DMS 273 (cell line): Measurements from ENCODE around the gene S100A2.
A peak's percentile ranks its signal among the peaks of the same experiment; 100 is the strongest.
"Not testable (repeated sequence)": the region's sequence is repeated elsewhere in the genome, so short reads cannot be mapped to it uniquely, and the experiment has no call there.

Source experiments
- DNase-seq: peaks from one replicate; lab custom pipeline; 2025; ENCODE audit not compliant: unreplicated experiment; lab: John Stamatoyannopoulos, UW

Gene S100A2

DNA sequence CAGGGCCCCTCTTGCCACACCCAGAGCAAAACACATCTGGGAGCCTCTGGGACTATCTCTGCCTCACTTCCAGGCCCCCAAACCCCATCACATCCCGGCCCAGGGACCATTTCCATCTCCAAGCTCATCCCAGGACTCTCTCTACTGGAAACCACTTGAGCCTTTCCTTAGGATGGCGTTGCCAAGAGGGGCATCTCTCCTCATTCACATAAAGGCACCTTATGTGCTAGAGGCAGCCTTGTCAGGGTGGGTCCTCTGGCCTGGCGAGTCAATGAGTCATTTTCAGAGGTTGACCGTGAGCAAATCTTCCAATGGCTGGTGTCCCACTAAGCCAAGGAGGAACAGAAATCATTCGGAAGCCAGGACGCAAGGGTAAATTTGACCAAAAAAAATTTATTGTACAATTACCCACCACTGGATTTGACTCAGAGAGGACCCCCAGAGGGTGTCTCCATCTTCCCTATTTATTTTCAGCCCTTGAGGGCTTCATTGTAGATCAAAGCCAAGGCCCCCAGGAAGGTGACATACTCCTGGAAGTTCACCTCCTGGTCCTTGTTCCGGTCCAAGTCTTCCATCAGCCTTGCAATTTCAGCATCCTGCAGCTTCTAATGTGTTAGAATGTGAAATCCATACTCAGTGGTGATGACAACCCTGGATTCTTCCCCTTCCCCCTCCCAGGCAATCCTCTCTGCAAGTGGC, 31.3 kb downstream of the S100A2 start:
- DNase-seq = no peak

DNA sequence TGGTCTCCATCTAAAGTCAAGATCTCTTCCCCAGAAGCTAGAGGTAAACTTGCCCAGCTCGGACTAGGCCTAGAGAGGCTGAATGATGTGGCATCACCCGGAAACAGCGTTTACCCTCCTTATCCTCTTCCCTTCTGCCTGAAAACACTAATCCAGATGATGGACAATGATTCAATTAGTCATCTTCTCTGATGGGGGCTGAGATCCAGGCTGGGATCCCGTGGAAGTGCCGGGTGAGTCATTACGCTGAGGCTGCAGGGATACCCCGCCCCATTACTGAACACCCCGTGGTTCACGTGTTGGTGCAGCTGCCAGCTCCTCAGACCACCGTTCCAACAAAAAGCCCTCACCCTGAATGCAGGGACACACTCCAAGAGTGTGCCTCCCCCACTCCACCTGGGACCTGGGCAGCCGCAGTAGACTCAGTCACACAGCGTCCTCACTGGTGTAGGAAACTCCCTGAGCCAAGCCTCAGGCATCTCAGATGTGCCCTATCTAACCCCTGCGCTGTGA, 31.9 kb downstream of the S100A2 start:
- peak; percentile 69 for DNase-seq

DNA sequence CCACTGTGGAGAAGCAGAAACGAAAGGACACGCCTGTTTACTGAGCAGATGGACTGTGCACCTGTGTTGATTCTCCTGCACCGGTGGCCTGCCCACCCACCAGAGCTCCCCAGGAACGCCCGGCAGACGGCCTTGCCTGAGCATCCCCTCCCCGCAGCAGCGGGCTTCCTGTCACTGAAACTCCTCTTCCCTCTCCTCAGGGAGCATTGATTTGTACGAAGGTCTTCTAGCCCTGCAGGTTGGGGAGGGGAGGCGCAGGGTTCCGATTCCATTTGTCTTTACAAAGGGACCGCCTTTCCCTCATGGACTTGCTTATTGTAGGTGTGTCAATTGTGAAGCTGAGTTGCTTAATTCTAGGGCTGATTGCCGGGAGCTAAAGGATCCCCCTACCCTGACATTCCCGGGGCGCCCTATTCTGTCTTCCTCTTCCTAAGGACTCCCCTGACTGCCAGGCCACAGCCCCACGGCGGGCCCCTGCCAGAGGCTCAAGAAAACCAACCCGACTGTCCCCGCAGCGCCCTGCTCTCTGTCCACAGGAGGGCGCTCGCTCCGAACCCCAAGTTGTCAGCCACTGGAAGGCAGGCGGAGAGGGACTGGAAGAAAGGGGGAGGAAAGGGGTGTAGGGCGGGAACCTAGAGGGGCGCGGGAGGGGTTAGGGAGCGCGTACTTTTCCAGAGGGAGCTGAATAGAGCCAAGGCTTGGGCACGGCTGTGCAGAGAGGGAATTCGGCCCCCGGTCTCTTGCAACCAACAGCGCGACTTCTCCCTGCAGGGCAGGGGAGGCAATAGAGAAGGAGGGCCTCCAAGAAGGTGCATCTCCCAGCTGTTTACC, 32.7 kb downstream of the S100A2 start:
- DNase-seq = peak; percentile 96

DNA sequence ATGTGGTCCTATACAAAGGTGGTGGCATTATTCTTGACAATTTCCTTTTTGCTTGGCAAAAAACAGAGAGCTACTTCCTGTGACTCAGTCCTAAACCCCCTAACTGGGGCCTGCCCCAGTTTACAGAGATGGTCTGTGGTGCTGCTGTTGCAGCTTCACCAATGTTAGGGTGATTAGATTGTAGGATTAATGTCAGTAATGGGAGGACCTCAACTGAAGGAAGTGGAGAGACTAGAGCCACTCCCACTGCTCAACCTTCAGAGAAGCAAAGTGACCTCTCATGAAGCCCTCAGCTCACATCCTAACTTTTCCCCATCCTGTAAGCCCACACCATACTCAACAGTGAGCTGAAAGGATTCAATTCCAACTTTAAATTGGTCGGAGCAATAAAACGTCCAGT, 33.5 kb downstream of the S100A2 start:
- no peak for DNase-seq

DNA sequence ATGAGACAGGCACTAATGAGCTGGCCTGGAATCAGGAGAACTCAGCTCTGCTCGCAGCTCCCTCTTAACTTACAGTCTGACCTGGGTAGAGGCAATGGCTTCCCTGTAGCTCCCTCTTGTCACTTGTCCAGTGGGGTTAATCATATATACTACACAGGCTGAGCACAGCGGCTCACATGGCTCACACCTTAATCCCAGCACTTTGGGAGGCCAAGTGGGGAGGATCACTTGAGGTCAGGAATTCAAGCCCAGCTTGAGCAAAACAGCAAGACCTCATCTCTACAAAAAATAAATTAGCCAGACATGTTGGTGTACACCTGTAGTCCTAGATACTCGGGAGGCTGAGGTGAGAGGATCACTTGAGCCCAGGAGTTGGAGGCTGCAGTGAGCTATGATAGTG, 34.0 kb downstream of the S100A2 start:
- DNase-seq = no peak

DNA sequence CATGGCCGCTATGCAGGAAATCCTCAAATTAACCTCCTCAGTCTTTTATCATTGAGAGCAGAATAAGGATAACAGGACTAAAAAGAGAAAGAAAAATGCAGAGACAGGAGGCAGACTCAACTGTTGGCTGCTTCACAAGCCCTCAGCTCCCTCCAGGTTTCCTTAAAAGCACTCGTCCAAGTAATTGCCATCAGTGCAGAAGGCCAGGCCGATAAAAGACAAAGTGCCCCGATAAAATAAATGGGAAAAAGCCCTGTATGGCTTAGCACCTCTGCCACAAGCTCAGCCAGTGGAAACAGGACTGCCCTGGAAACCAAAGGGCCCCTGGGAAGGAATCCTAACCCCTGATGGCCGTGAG, 38.0 kb downstream of the S100A2 start:
- DNase-seq = no peak

DNA sequence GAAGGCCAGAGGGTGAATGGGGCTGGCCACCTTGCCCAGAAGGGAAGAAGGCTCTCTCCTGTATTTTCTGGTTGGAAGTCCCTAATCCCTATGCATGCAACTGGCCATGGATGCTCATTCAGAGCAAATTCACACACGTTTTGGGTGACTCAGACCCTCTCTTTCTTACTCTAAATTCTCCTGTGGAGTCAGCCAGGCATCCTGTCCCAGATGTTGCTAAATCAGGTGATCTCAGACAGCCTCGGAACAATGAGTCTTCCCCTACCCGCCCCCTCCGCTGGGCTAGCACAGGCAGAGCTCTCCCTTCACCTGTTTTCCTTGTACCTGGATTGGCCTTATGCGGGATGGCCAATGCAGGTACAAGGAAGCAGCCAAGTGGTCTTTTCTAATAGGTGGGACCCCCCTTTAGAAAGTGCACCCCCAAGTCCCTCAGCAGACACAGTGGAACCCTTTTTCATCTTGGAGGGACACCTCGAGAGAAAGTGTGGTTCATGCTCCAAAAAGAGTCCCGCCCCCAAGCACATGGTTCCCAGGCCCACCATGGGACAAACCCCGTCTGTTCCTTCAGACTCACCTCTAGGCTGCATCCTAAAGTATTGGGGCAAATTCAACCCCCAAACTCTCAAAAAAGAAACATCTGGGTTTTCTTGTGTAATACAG, 38.5 kb downstream of the S100A2 start:
- no peak for DNase-seq

DNA sequence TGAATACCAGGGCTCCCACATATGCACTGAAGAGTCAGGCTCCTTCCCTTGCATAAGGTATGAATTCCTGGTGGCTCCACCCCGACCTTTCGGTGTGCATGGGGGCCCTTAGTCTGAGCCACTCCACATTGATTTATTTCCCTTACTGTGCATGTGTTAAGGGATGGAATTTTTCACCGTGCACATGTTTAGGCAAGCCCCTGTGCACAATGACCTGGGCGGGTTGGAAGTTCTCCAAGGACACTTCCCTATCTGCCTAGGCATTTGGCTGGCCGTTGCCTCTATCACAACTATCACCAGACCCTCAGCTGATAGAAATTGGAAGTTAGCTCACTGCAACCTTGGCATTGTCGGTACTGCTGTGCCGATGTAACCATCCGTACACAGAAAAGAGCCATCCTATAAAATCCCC, 39.5 kb downstream of the S100A2 start:
- DNase-seq = peak; percentile 87

DNA sequence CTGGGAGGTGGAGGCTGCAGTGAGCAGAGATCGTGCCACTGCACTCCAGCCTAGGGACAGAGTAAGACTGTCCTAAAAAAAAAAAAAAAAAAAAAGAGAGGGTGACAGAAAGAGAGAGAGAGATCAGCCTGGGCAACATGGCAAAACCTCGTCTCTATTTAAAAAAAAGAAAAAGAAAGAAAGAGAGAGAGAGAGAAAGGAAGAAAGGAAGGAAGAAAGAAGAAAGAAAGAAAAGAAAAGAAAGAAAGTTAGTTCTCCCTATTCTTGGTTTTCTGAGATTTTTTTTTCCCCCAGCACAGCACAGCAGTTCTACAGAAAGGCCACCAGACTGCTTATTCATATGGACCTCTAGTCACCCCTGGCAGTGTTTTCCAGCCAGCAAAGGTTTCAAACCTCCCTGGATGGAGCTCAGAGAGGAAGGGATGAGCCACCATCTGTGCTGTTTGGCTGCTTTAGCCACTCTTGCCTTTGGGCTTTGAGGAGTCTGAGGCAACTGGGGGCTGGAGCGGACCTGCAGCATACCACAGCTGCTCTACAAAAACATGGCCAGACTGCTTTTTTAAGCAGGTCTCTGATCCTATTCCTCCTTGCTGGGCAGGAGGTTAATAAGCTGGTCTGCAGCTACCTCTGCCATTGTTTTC, 40.4 kb downstream of the S100A2 start:
- peak; percentile 98 for DNase-seq

DNA sequence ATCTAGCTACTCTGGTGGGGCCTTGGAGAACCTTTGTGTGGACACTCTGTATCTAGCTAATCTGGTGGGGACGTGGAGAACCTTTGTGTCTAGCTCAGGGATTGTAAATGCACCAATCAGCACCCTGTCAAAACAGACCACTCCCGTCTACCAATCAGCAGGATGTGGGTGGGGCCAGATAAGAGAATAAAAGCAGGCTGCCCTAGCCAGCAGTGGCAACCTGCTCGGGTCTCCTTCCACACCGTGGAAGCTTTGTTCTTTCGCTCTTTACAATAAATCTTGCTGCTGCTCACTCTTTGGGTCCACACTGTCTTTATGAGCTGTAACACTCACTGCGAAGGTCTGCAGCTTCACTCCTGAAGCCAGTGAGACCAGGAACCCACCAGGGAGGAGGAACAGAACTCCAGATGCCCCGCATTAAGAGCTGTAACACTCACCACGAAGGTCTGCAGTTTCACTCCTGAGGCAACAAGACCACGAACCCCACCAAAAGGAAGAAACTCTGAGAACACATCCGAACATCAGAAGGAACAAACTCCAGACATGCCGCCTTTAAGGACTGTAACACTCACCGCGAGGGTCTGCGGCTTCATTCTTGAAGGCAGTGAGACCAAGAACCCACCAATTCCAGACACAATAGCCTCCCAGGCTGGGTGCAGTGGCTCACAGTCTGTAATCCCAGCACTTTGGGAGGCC, 43.1 kb downstream of the S100A2 start:
- DNase-seq = not testable (repeated sequence)

DNA sequence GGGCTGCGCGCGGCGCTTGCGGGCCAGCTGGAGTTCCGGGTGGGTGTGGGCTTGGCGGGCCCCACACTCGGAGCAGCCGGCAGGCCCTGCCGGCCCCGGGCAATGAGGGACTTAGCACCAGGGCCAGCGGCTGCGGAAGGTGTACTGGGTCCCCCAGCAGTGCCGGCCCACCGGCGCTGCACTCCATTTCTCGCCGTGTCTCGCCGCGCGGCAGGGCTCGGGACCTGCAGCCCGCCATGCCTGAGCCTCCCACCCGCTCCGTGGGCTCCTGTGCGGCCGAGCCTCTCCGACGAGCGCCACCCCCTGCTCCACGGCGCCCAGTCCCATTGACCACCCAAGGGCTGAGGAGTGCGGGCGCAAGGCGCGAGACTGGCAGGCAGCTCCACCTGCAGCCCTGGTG, 43.8 kb downstream of the S100A2 start:
- DNase-seq = not testable (repeated sequence)

DNA sequence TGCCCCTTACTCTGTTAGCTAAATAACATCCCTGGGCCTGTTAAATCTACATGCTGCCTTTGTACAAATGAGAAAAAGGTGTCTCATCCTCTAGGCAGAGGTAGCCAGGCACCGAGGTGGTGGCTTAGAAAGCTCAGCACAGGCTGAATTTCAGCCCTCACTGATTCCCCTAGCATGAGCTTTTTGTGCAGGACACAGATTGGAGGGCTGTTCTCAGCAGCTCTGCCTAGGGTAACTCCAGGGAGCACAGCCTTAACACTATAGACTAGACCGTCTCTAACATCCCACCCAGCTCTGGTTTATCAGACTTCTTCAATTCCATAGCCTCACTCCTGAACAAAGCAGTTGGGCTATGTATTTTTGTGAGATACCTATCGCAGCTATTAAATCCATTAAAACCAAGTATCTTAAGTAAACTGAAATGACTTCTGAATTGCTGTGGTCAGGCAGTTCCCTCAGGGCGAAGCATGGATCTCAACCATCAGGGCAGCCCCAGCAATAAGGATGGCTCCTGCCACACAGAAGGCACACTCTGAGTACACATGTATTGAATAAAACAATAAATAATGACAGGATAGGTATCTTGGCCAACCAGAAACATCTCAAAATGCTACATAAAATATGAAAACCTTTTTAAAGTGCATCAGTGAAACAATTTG, 44.7 kb downstream of the S100A2 start:
- no peak for DNase-seq

DNA sequence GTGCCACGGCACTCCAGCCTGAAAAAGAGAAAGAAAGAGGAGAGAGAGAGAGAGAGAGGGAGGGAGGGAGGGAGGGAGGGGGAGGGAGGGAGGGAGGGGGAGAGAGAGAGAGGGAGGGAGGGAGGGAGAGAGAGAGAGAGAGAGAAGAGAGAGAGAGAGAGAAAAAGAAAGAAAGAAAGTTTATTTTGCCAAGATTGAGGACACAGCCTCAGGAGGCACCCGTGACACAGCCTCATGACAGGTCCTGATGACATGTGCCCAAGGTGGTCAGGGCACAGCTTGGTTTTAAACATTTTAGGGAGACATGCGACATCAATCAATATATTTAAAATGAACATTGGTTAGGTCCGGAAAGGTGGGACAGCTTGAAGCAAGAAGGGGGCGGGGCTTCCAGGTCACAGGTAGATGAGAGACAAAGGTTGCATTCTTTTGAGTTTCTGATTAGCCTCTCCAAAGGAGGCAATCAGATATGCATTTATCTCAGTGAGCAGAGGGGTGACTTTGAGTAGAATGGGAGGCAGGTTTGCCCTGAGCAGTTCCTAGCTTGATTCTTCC, 45.4 kb downstream of the S100A2 start:
- not testable (repeated sequence) for DNase-seq

DNA sequence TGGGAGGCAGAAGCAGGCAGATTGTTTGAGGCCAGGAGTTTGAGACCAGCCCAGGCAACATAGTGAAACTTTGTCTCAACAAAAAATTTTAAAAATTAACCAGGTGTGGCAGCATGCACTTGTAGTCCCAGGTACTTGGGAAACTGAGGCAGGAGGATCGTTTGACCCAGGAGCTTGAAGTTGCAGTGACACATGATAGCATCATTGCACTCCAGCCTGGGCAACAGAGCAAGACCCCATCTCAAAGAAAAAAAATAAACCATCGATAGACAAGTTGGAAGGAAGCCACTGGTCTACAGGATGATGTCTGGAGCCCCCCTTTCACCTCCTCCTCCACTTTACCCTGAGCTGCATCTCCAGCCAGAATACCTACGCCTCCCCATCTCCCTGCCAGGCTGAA, 46.4 kb downstream of the S100A2 start:
- no peak for DNase-seq

DNA sequence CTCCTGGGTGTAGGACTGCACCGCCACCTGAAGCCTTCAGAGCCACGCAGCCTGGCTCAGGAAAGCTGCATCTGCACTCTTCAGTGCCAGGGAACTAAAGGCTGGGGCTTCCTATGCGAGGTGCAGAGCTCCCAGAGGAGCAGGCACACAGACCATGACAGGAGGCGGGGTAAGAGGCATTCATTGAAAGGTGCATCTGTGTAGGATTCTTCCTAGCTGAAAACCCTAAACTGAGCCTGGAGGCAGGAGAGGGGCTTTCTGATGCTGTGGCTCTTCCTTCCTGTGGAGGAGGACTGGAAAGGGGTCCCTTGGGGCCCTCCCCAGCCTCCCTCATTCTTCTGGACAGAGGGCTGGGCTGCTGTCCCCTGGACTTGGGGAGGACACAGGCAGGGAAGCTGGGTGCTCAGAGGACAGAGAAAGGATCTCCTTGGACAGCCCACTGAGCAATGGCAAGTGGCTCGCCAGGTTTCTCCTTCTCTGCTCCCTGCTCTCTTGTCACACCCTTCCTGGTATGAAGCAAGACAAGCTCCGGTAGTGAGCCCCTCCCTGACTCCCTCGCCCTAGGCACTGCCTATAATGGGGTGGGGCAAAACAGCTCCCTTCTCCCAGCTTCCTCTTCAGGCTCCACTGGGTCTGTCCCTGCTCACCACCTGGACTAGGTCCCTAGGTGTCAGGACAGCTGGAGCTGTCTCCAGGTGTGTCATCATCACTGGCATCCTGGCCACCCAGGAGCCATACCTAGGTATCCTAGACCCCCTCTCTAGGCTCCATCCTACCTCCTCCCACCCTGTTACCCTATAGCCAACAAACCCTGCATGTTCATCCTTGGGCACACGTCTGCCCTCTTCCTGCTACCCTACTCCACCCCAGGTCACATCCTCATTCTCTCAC, 49.9 kb downstream of the S100A2 start:
- no peak for DNase-seq

DNA sequence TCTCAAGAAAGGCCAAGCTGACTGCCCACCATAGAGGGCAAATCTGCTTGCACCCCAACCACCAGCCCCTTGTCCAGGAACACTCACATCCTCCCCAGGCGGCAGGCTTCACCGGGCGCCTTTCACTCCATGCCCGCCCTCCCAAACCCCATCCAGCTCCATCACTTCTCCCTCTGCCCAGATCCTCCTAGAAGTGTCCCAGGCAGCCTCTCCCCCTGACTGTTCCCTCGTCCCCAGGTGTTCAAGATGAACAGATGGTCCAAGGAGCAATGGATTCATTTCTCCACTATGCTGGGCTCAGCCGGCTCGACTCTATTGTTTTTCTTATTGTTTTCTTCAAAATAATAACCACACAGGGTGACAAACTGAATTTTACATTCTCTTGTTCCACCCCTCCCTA, 52.0 kb downstream of the S100A2 start:
- no peak for DNase-seq

DNA sequence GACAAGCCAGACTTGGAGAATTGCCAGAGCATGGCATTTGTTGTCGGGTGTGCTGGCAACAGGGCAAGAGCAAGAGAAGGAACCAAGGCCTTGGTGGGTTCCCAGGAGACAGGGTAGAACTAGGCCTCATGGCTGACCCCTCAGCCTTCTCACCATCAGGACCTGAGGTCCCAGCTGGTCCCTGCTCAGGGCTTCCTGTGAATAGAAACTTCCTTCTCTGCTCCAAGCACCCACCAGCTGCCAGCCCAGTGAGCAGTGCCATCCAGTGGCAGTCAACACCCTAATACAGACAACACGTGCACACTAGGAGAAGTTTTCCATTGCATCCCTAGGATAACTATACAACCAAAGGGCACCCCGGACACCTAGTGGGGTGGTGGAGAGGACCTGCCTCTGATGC, 52.6 kb downstream of the S100A2 start:
- peak; percentile 78 for DNase-seq
